K562 (cell line): ENCODE data around the gene ADRM1.

Experiments
- E2F1 ChIP-seq: sonication (generic); formaldehyde crosslinking; IDR thresholded peaks from 2 replicates; pipeline ENCODE4 v1.8.1; 2023; ENCODE audit warnings: mild to moderate bottlenecking, missing genetic modification reagents, moderate library complexity
- FOXJ3 ChIP-seq: sonication (generic); formaldehyde crosslinking; IDR thresholded peaks from 2 replicates; pipeline ENCODE4 v1.4.0; 2020; ENCODE audit warnings: mild to moderate bottlenecking, missing genetic modification reagents
- POLR3A ChIP-seq: IDR thresholded peaks from 2 replicates; pipeline ENCODE4 v1.6.1; 2011; ENCODE audit warnings: borderline replicate concordance, mild to moderate bottlenecking, moderate library complexity; ENCODE audit not compliant: insufficient read length, insufficient read depth; ENCODE audit errors: extremely low read depth
- RNF2 ChIP-seq: sonication (generic); IDR thresholded peaks from 2 replicates; pipeline ENCODE4 v1.6.1; 2016
- TCF3 ChIP-seq: sonication (generic); formaldehyde crosslinking; IDR thresholded peaks from 2 replicates; pipeline ENCODE4 v1.4.0; 2020; ENCODE audit warnings: mild to moderate bottlenecking, missing genetic modification reagents
- ZNF224 ChIP-seq: sonication (generic); formaldehyde crosslinking; IDR thresholded peaks from 2 replicates; pipeline ENCODE4 v1.8.0; 2022; ENCODE audit warnings: mild to moderate bottlenecking, missing genetic modification reagents

- no peak for TF ChIP-seq POLR3A
- TF ChIP-seq TCF3 = no peak
- no peak for TF ChIP-seq E2F1 (CRISPR knock-in tag)
- TF ChIP-seq ZNF224 (CRISPR knock-in tag) = no peak
- no peak for TF ChIP-seq FOXJ3 (CRISPR knock-in tag)
- no peak for TF ChIP-seq RNF2
These were observed 18.3 kb upstream of the ADRM1 start for GRCh38 chr20:62284448-62284847.
